ENCODE measurements around the gene CYP46A1.

The CYP46A1 gene

GRCh38 chr14:99716850-99717681 is 33.0 kb downstream of the CYP46A1 start:
- no peak for DNase-seq

DNA sequence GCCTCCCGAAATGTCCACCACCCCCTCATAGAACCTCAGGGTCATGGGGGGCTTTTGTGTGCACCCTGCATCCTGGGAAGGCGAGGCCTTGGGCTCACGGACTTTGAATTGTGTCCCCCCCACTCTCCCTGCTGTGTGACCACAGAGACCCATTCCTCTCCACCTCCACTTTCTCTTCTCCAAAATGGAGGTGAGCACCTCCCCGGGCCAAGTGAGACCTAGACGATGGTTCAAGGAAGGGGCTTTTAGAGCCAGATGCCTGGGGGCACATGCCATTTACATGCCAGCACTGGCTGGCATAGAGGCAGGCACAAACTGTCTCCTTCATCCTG is 33.5 kb downstream of the CYP46A1 start:
- no peak for DNase-seq

DNA sequence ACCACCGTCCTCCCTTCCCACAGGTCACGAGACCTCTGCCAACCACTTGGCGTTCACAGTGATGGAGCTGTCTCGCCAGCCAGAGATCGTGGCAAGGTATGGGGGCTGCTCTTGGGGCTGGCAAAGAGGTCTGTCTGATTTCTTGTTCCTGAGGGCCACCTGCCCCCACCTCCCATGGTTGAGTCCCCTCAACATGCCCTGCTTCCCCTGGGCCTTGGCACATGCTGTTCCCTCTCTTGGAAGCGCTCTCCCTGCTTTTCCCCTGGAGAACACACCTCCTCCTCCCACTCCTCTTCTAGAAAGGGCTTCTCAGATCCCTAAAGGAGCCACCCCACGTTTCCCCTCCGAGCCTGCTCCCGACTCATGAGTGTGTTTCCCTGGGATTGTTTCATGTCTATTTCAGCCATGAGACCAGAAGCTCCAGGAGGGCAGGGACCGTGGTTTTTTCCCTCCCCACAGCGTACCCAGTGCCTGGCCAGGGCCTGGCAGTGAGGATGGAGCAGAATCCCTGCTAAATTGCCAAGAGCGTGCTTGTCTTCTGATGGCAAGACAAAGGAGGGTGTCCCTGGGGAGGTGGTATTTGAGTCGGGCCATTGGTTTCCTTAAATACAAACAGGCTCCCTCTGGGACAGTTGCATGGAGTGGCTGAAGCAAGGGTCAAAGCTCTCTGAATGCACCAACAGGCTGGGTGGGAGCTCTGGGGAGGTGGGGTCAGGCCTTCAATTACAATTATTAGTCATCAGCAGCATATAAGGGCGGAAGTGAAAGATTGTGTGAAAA is 34.1 kb downstream of the CYP46A1 start:
- DNase-seq: no peak

GRCh38 chr14:99718811-99719192 is 34.7 kb downstream of the CYP46A1 start:
- no peak for DNase-seq

DNA sequence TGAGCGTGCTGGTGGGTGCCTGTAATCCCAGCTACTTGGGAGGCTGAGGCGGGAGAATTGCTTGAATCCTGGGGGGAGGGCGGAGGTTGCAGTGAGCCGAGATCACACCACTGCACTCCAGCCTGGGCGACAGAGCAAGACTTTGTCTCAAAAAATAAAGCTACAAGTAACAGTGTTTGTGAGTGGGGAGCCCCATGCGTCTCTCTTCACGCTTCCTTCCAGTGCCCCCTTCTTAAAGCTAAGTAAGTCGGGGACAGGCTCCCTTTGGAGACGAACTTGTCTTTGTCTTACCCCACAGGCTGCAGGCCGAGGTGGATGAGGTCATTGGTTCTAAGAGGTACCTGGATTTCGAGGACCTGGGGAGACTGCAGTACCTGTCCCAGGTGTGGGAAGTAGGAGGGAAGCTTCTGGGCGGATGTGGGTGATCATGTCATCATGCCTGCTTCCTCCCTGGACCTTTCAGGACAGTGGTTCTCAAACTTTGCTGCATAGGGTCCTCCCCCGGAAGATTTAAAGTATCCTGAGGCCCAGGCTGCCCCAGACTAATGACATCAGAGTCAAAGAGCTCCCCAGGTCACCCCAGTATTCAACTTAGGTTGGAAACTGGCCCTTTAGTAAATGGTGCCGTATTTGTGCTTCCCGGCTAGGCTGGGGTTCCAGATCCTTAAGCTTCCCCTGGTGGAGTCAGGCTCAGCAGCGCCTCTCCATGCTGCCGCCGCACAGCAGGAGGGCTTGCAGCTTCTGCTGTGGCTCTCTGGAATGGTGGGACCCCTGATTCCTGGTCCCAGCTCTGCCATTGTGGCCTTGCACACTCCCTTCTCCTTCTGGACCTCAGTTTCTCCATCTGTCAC is 37.1 kb downstream of the CYP46A1 start:
- no peak for DNase-seq

DNA sequence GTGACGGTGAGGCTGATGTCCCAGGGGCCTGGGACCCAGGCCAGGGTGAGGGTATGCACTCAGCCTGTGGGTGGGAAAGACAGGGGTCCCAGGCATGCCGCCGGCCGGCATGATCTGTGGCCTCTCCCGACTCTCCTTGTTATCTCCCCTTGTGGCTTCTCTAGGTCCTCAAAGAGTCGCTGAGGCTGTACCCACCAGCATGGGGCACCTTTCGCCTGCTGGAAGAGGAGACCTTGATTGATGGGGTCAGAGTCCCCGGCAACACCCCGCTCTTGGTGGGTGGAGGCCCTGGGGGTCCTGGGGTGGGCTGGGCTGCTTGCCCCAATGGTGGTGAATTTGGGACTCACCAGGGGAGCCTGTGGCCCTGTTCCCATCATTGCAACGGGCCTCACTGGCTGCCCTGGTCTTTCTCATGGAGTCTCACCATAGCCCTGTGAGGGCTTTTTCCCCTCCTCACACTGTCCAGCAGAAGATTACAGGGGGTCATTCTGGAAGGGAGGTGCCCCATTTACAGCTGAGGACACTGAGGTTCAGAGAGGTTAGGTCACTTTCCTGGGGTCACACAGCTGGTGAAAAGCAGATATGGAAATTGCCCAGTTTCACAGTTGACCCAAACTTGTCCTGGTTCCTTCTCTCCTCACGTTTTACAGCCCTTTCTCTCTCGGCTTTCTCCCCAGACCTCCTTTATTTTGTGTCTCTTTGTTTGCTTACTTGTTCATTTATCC is 37.9 kb downstream of the CYP46A1 start:
- DNase-seq: no peak

GRCh38 chr14:99722741-99723140 is 38.6 kb downstream of the CYP46A1 start:
- DNase-seq: no peak

DNA sequence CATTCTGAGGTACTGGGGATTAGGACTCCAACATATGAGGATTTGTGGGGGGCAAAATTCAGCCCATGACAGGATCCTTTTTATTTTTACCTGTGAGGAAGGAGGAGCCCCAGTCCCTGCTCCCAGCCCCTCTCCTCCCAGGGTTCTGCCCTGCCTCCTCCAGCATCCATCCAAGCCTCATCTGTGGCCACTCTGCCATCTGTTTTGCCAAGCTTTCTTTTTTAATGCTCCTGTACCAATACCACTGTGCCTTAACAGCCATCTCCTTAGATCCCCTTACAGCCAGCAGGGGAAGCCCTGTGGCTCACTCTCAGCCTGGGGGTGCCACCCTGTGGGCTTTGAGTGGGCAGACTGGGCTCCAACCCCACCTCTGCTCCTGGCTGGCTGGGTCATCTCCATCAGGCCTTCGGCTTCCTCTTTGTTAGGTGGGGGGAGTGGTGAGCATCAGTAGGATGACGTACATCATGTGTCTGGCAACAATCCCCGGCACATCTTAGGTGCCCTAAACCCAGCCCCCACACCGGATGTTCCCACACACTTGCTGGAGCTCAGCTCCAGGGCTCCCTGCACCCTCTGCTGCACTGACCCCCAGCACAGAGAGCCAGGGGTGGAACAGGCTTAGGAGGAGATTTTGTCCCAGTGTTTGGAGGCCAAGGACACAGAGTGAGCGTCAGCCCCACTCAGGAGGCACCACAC is 40.2 kb downstream of the CYP46A1 start:
- no peak for DNase-seq

DNA sequence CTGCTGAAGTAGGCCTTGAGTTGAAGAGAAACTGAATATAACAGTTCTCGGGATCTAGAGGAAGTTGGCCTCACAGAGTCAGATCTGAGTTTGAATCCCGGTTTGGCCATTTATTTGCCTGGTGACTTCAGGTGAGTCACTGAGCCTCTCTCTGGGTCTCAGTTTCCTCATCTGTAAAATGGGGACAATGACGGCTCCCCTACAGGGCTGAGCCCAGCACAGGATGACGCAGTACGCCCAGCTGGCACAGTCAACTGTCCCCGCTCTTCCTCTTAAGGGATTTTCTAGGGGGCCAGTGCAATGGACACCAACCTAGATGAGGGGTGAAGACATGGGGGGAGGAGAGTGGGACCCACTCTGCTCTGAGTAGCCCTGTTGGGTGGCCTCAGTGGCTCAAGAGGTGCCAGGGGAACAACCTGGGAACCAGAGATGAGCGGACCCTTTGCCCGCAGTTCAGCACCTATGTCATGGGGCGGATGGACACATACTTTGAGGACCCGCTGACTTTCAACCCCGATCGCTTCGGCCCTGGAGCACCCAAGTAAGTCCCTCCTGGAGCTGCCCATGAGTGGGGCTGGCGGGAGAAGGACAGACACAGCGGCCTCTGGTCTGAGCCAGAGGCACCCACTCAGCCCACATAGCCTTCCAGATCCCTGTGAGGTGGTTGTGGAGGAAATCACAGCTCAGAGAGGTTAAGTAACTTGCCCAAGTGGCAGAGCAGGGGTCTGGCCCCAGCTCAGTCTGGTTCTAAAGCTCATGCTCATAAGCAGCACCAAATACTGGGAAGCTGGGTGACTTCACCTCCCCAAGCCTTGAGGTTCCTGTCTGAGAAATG is 41.1 kb downstream of the CYP46A1 start:
- DNase-seq: no peak

GRCh38 chr14:99725774-99726537 is 41.9 kb downstream of the CYP46A1 start:
- DNase-seq: no peak

GRCh38 chr14:99726538-99727095 is 42.5 kb downstream of the CYP46A1 start:
- DNase-seq: no peak

DNA sequence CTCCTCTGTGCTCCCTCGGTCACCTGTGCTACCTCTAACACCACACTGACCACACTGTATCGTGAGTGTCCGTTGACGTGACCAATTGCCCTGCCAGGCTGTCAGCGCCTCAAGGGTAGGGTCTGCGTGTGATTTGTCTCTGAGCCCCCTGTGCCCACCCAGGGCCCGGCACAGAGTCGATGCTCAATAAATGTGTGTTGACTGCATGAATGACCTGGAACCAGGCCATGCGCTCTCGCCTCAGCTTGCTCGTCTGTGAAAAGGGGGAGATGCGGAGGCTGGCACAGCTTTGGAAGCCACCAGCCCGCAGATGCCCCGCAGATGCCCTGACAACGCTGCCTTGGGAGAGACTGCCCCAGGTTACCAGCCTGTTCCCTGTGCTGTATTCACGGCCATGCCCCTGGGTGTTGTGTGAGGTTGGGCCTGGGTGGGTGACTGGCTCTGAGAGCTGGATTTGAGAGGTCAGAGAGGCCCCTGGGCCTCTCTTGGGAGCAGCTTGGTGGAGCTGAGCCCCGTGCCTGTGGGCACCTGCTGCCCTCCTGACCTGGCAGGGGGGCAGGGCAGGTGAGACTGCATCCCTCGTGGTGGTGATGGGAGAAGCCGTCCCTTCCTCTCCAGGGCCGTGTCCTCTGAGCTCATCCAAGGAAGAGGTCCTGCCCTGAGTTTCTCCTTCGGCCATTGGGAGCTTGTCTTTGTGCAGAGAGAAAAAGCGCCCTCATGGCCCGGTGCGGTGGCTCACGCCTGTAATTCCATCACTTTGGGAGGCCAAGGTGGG is 43.2 kb downstream of the CYP46A1 start:
- no peak for DNase-seq

- DNase-seq: no peak
These were observed 44.3 kb downstream of the CYP46A1 start for GRCh38 chr14:99728231-99728920.

- DNase-seq: no peak
These were observed 44.9 kb downstream of the CYP46A1 start for GRCh38 chr14:99728981-99729451.

DNA sequence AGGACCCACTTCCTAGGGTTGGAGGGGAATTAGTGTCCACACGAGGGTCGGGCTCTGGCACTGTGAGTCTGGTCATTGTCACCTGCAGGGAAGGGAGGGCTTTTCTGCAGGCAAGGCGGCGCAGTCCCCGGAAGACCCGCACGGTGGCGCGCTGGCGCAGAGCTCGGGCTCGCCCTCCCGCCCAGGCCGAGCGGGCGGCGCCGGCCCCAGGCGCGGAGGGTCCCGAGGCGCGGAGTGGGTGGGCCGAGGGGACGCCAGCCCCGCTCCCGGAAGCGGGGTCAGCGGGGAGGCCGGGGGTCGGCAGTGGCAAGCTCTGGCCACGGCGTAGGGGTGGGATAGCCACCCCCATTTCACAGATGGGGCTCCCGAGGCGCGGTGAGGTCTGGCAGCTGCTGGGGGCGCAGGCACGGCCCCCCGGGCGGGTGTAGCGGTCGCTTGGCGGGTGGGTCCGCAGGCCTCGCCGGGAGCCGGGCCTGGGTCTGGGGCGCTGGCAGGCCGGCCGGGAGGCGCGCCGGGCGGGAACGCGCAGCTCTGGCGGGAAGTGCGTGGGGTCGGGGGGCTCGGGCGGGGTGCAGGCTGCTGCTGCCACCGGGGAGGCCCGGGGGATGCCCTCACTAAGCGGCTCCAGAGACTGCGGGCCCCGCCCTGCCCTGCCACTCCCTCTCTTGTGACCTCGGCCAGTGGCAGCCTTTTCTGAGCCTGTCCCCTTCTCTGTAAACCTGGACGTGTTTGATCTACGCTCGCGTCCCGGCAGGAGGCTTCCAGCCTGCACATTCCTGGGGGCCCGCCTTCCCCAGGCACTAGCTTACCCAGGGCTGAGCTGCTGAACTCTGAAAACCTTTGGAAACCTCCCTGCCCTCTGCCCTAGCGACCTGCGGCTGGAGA is 46.1 kb downstream of the CYP46A1 start:
- DNase-seq: peak; percentile 30

- DNase-seq: no peak
These were observed 46.9 kb downstream of the CYP46A1 start for GRCh38 chr14:99730876-99731546.

All from effector CD8-positive, alpha-beta T cell (primary cell).